HepG2 (cell line): Measurements from ENCODE around the gene GRB7.

Experiments
- FOXM1 ChIP-seq: sonication (generic); formaldehyde crosslinking; IDR thresholded peaks from 2 replicates; pipeline ENCODE4 v1.5.0; 2020; ENCODE audit warnings: missing genetic modification reagents
- MAFF ChIP-seq: IDR thresholded peaks from 2 replicates; pipeline ENCODE4 v1.6.1; 2011; ENCODE audit warnings: low read depth, low read length, improper control_type of control experiment
- NKX3-1 ChIP-seq: sonication (generic); formaldehyde crosslinking; IDR thresholded peaks from 2 replicates; pipeline ENCODE4 v1.5.0; 2020; ENCODE audit warnings: missing genetic modification reagents
- RFX5 ChIP-seq: IDR thresholded peaks from 2 replicates; pipeline ENCODE4 v1.6.1; 2011; ENCODE audit warnings: low read depth, low read length, improper control_type of control experiment
- ZBTB7A ChIP-seq: sonication (generic); formaldehyde crosslinking; IDR thresholded peaks from 2 replicates; pipeline ENCODE4 v1.8.0; 2022; ENCODE audit warnings: mild to moderate bottlenecking, missing genetic modification reagents
- ZNF607 ChIP-seq: sonication (generic); formaldehyde crosslinking; IDR thresholded peaks from 2 replicates; pipeline ENCODE4 v1.5.1; 2020; ENCODE audit warnings: missing genetic modification reagents, mild to moderate bottlenecking, borderline replicate concordance

GRCh38 chr17:39772415-39772814, 34.7 kb downstream of the GRB7 start:
- no peak for TF ChIP-seq FOXM1 (CRISPR knock-in tag)
- TF ChIP-seq NKX3-1 (CRISPR knock-in tag): no peak
- no peak for TF ChIP-seq ZBTB7A (CRISPR knock-in tag)
- no peak for TF ChIP-seq ZNF607 (CRISPR knock-in tag)
- no peak for TF ChIP-seq RFX5
- TF ChIP-seq MAFF: no peak
